GM23338 (cell line): Measurements from ENCODE around the gene SAA2. TPM values are rescaled to one million over a fixed set of nuclear protein-coding genes. Genes with fewer than 3 reads are reported as not detected.

Source experiments
- ATAC-seq: fragments of 200-7000 bp; cut with Tn5 transposase; 3 replicates; pipeline ENCODE4 v1.9.1; 2020
- DNase-seq: peaks from one replicate; pipeline ENCODE4 v3.0.0-alpha.2; 2015; ENCODE audit warnings: low spot score
- H2AFZ ChIP-seq: fragments of 200-600 bp; sonication (generic); 2 replicates; pipeline ENCODE4 v1.8.0; 2016; ENCODE audit warnings: antibody characterized with exemption, mild to moderate bottlenecking, moderate library complexity
- H3F3A ChIP-seq: fragments of 200-600 bp; sonication (generic); replicated peaks from 2 replicates; pipeline ENCODE4 v1.8.0; 2017; ENCODE audit warnings: antibody characterized with exemption, mixed run types, low read depth
- H3K27ac ChIP-seq: fragments of 200-600 bp; sonication (generic); 2 replicates; pipeline ENCODE4 v1.6.1; 2016; ENCODE audit warnings: low read depth
- H3K27me3 ChIP-seq: fragments of 200-600 bp; sonication (generic); 2 replicates; pipeline ENCODE4 v1.8.0; 2016; ENCODE audit warnings: mild to moderate bottlenecking, mixed run types, moderate library complexity; ENCODE audit not compliant: insufficient read depth
- H3K36me3 ChIP-seq: fragments of 200-600 bp; sonication (generic); 2 replicates; pipeline ENCODE4 v1.8.0; 2016; ENCODE audit warnings: mild to moderate bottlenecking; ENCODE audit not compliant: insufficient read depth
- H3K4me1 ChIP-seq: fragments of 200-600 bp; sonication (generic); 2 replicates; pipeline ENCODE4 v1.8.0; 2016; ENCODE audit warnings: mild to moderate bottlenecking, moderate library complexity; ENCODE audit not compliant: insufficient read depth
- H3K4me2 ChIP-seq: fragments of 200-600 bp; sonication (generic); 2 replicates; pipeline ENCODE4 v1.7.1; 2017; ENCODE audit warnings: mixed run types
- H3K4me3 ChIP-seq: fragments of 200-600 bp; sonication (generic); 2 replicates; pipeline ENCODE4 v1.6.1; 2016; ENCODE audit warnings: mixed run types
- H3K79me2 ChIP-seq: fragments of 200-600 bp; sonication (generic); replicated peaks from 2 replicates; pipeline ENCODE4 v1.8.0; 2017; ENCODE audit warnings: mild to moderate bottlenecking; ENCODE audit not compliant: insufficient read depth
- H3K9me2 ChIP-seq: fragments of 200-600 bp; sonication (generic); 2 replicates; pipeline ENCODE4 v1.8.0; 2017; ENCODE audit not compliant: insufficient read depth
- H4K20me1 ChIP-seq: fragments of 200-600 bp; sonication (generic); replicated peaks from 2 replicates; pipeline ENCODE4 v1.8.0; 2017; ENCODE audit warnings: mild to moderate bottlenecking; ENCODE audit not compliant: insufficient read depth
- H3K27ac Mint-ChIP-seq: 2 replicates; pipeline ENCODE4 v1.8.0; 2020; ENCODE audit warnings: inconsistent platforms, mild to moderate bottlenecking, moderate library complexity, mixed read lengths
- H3K27me3 Mint-ChIP-seq: 3 replicates; pipeline ENCODE4 v1.8.0; 2022; ENCODE audit warnings: low read depth, mild to moderate bottlenecking, moderate library complexity, mixed read lengths, inconsistent platforms; ENCODE audit not compliant: insufficient read depth, poor library complexity
- H3K36me3 Mint-ChIP-seq: 3 replicates; pipeline ENCODE4 v1.8.0; 2021; ENCODE audit warnings: low read depth, mild to moderate bottlenecking, inconsistent platforms, moderate library complexity, mixed read lengths
- H3K4me1 Mint-ChIP-seq: 3 replicates; pipeline ENCODE4 v1.8.0; 2020; ENCODE audit warnings: mild to moderate bottlenecking, inconsistent platforms, mixed read lengths
- H3K4me3 Mint-ChIP-seq: 3 replicates; pipeline ENCODE4 v1.8.0; 2021; ENCODE audit warnings: moderate library complexity, mild to moderate bottlenecking, inconsistent platforms, mixed read lengths
- H3K9me3 Mint-ChIP-seq: 3 replicates; pipeline ENCODE4 v1.8.0; 2020; ENCODE audit warnings: moderate library complexity, mild to moderate bottlenecking, inconsistent platforms, mixed read lengths
- CREB1 ChIP-seq: fragments of 250-450 bp; sonication (Bioruptor Pico); IDR thresholded peaks from 2 replicates; pipeline ENCODE4 v1.5.0; 2020; ENCODE audit warnings: low read depth, mild to moderate bottlenecking, moderate library complexity
- EZH2phosphoT487 ChIP-seq: fragments of 200-600 bp; sonication (generic); IDR thresholded peaks from one replicate; pipeline ENCODE4 v1.8.1; 2018; ENCODE audit warnings: antibody characterized with exemption; ENCODE audit not compliant: unreplicated experiment
- JUNB ChIP-seq: IDR thresholded peaks from one replicate; pipeline ENCODE4 v1.6.1; 2016; ENCODE audit warnings: antibody characterized with exemption; ENCODE audit not compliant: unreplicated experiment
- NANOG ChIP-seq: IDR thresholded peaks from 2 replicates; pipeline ENCODE4 v1.6.1; 2016; ENCODE audit warnings: antibody characterized with exemption, borderline replicate concordance
- POLR2AphosphoS5 ChIP-seq: IDR thresholded peaks from 2 replicates; pipeline ENCODE4 v1.6.1; 2016; ENCODE audit warnings: antibody characterized with exemption, low read depth
- STAT1 ChIP-seq: IDR thresholded peaks from one replicate; pipeline ENCODE4 v1.6.1; 2016; ENCODE audit warnings: antibody characterized with exemption; ENCODE audit not compliant: unreplicated experiment
- ZNF331 ChIP-seq: fragments of 250-450 bp; sonication (Bioruptor Pico); IDR thresholded peaks from 2 replicates; pipeline ENCODE4 v1.5.0; 2020; ENCODE audit warnings: low read depth, mild to moderate bottlenecking, moderate library complexity
- polyA plus RNA-seq: library from polyadenylated mRNA; unstranded; fragments of >200 nt; fragmentation: Nextera tagmentation; extraction: Ambion mirVana; gene quantifications from 2 replicates; pipeline ENCODE4 v1.2.1, GENCODE V29; 2016
- total RNA-seq: library from RNA; depleted of rRNA; stranded (reverse); fragments of >200 nt; shearing (Covaris generic); gene quantifications from 2 replicates; pipeline ENCODE4 v1.2.3, GENCODE V29; 2014
- TF ChIP-seq, protein P1 (sequence below): IDR thresholded peaks from one replicate; pipeline ENCODE4 v1.6.1; 2018; ENCODE audit warnings: antibody characterized with exemption; ENCODE audit not compliant: unreplicated experiment
- TF ChIP-seq, protein P2 (sequence below): fragments of 250-450 bp; sonication (Bioruptor Pico); IDR thresholded peaks from 2 replicates; pipeline ENCODE4 v1.5.0; 2020; ENCODE audit warnings: mild to moderate bottlenecking, moderate library complexity
- TF ChIP-seq, protein P3 (sequence below), 2 experiments: fragments of 200-600 bp in 1 of 2; sonication (generic) in 1 of 2; conservative IDR thresholded peaks; 2 replicates each; pipeline versions ENCODE4 v1.5.1 to v1.6.1; 2016 to 2017; ENCODE audit warnings: antibody characterized with exemption in 2 of 2, low read depth in 2 of 2, mild to moderate bottlenecking in 2 of 2, moderate library complexity in 1 of 2

SAA2 gene
- total and polyA plus RNA-seq, 2 experiments from 2014 or later, result not detected

DNA sequence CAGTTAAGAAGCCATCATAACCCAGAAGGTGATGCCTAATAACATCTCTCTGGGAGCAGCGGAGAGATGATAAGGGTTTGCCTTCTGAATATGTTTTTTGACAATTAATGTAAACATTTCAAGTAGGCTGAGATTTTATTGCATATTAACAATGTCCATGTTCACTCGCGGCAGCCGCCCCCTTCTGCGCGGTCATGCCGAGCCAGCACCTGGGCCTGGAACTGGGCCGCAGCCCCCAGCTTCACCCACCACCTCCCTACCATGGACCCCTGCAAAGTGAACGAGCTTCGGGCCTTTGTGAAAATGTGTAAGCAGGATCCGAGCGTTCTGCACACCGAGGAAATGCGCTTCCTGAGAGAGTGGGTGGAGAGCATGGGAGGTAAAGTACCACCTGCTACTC is 13.3 kb upstream of the SAA2 start:
- H4K20me1 ChIP-seq, result no peaks in the 10 kb centered on the region
- peaks cover 12% of the 10 kb centered on the region; the same call in 1 of the 2 replicates for H3K9me2 ChIP-seq
- Mint-ChIP-seq H3K4me3 (no peak overlapping the region), H3K9me3 (no peaks in the 10 kb centered on the region), H3K27ac (no peak overlapping the region), H3K36me3 (no peaks in the 10 kb centered on the region), H3K4me1 (no peaks in the 10 kb centered on the region), H3K27me3 (peaks cover 2% of the 10 kb centered on the region)
- no peak for ATAC-seq
- no peaks in the 10 kb centered on the region for H3K36me3 ChIP-seq
- no peak for DNase-seq
- H3K27me3 ChIP-seq, result no peaks in the 10 kb centered on the region
- no peaks in the 10 kb centered on the region for H3F3A ChIP-seq
- H3K4me1 ChIP-seq, result no peaks in the 10 kb centered on the region; the same call in 1 of the 2 replicates
- H3K27ac ChIP-seq, result no peak overlapping the region
- H3K4me3 ChIP-seq, result no peak overlapping the region
- H3K4me2 ChIP-seq, result no peak overlapping the region
- TF ChIP-seq, protein P1, sequence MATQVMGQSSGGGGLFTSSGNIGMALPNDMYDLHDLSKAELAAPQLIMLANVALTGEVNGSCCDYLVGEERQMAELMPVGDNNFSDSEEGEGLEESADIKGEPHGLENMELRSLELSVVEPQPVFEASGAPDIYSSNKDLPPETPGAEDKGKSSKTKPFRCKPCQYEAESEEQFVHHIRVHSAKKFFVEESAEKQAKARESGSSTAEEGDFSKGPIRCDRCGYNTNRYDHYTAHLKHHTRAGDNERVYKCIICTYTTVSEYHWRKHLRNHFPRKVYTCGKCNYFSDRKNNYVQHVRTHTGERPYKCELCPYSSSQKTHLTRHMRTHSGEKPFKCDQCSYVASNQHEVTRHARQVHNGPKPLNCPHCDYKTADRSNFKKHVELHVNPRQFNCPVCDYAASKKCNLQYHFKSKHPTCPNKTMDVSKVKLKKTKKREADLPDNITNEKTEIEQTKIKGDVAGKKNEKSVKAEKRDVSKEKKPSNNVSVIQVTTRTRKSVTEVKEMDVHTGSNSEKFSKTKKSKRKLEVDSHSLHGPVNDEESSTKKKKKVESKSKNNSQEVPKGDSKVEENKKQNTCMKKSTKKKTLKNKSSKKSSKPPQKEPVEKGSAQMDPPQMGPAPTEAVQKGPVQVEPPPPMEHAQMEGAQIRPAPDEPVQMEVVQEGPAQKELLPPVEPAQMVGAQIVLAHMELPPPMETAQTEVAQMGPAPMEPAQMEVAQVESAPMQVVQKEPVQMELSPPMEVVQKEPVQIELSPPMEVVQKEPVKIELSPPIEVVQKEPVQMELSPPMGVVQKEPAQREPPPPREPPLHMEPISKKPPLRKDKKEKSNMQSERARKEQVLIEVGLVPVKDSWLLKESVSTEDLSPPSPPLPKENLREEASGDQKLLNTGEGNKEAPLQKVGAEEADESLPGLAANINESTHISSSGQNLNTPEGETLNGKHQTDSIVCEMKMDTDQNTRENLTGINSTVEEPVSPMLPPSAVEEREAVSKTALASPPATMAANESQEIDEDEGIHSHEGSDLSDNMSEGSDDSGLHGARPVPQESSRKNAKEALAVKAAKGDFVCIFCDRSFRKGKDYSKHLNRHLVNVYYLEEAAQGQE, result no peak
- no peak for TF ChIP-seq JUNB
- TF ChIP-seq POLR2AphosphoS5, result no peak
- no peak for TF ChIP-seq STAT1
- TF ChIP-seq, protein P2, sequence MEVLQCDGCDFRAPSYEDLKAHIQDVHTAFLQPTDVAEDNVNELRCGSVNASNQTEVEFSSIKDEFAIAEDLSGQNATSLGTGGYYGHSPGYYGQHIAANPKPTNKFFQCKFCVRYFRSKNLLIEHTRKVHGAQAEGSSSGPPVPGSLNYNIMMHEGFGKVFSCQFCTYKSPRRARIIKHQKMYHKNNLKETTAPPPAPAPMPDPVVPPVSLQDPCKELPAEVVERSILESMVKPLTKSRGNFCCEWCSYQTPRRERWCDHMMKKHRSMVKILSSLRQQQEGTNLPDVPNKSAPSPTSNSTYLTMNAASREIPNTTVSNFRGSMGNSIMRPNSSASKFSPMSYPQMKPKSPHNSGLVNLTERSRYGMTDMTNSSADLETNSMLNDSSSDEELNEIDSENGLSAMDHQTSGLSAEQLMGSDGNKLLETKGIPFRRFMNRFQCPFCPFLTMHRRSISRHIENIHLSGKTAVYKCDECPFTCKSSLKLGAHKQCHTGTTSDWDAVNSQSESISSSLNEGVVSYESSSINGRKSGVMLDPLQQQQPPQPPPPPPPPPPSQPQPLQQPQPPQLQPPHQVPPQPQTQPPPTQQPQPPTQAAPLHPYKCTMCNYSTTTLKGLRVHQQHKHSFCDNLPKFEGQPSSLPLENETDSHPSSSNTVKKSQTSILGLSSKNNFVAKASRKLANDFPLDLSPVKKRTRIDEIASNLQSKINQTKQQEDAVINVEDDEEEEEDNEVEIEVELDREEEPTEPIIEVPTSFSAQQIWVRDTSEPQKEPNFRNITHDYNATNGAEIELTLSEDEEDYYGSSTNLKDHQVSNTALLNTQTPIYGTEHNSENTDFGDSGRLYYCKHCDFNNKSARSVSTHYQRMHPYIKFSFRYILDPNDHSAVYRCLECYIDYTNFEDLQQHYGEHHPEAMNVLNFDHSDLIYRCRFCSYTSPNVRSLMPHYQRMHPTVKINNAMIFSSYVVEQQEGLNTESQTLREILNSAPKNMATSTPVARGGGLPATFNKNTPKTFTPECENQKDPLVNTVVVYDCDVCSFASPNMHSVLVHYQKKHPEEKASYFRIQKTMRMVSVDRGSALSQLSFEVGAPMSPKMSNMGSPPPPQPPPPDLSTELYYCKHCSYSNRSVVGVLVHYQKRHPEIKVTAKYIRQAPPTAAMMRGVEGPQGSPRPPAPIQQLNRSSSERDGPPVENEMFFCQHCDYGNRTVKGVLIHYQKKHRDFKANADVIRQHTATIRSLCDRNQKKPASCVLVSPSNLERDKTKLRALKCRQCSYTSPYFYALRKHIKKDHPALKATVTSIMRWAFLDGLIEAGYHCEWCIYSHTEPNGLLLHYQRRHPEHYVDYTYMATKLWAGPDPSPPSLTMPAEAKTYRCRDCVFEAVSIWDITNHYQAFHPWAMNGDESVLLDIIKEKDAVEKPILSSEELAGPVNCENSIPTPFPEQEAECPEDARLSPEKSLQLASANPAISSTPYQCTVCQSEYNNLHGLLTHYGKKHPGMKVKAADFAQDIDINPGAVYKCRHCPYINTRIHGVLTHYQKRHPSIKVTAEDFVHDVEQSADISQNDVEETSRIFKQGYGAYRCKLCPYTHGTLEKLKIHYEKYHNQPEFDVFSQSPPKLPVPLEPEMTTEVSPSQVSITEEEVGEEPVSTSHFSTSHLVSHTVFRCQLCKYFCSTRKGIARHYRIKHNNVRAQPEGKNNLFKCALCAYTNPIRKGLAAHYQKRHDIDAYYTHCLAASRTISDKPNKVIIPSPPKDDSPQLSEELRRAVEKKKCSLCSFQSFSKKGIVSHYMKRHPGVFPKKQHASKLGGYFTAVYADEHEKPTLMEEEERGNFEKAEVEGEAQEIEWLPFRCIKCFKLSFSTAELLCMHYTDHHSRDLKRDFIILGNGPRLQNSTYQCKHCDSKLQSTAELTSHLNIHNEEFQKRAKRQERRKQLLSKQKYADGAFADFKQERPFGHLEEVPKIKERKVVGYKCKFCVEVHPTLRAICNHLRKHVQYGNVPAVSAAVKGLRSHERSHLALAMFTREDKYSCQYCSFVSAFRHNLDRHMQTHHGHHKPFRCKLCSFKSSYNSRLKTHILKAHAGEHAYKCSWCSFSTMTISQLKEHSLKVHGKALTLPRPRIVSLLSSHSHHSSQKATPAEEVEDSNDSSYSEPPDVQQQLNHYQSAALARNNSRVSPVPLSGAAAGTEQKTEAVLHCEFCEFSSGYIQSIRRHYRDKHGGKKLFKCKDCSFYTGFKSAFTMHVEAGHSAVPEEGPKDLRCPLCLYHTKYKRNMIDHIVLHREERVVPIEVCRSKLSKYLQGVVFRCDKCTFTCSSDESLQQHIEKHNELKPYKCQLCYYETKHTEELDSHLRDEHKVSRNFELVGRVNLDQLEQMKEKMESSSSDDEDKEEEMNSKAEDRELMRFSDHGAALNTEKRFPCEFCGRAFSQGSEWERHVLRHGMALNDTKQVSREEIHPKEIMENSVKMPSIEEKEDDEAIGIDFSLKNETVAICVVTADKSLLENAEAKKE (CRISPR knock-in tag), result no peak
- TF ChIP-seq, protein P3, sequence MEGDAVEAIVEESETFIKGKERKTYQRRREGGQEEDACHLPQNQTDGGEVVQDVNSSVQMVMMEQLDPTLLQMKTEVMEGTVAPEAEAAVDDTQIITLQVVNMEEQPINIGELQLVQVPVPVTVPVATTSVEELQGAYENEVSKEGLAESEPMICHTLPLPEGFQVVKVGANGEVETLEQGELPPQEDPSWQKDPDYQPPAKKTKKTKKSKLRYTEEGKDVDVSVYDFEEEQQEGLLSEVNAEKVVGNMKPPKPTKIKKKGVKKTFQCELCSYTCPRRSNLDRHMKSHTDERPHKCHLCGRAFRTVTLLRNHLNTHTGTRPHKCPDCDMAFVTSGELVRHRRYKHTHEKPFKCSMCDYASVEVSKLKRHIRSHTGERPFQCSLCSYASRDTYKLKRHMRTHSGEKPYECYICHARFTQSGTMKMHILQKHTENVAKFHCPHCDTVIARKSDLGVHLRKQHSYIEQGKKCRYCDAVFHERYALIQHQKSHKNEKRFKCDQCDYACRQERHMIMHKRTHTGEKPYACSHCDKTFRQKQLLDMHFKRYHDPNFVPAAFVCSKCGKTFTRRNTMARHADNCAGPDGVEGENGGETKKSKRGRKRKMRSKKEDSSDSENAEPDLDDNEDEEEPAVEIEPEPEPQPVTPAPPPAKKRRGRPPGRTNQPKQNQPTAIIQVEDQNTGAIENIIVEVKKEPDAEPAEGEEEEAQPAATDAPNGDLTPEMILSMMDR (conservative IDR thresholded peaks at IDR 0.05; ENCODE audit: low read depth in 2 of 2), result no peak
- no peak for TF ChIP-seq CREB1
- TF ChIP-seq NANOG, result no peak
- no peak for TF ChIP-seq EZH2phosphoT487
- TF ChIP-seq ZNF331 (CRISPR knock-in tag), result no peak
- no peaks in the 10 kb centered on the region for H3K79me2 ChIP-seq
- H2AFZ ChIP-seq, result no peak overlapping the region
